ENCODE measurements around the gene SIRT3. TPM values are rescaled to one million over a fixed set of nuclear protein-coding genes. Genes with fewer than 3 reads are reported as not detected.

The SIRT3 gene
- total and polyA plus RNA-seq, 2 of the 13 experiments (the other 11 are each of a cell fraction or from before 2014, with no cell fraction given): 15.1 to 18.2 TPM

- TF ChIP-seq SOX13 (IDR thresholded peaks at IDR 0.05) (no peak), SOX13 (CRISPR knock-in tag; conservative IDR thresholded peaks at IDR 0.05 in 1 of 2, IDR thresholded peaks at IDR 0.05 in 1 of 2) (no peak), REST (IDR thresholded peaks at IDR 0.05; ENCODE audit: borderline replicate concordance in 1 of 2, low read depth in 1 of 2, low read length in 2 of 2) (no peak), SMC3 (IDR thresholded peaks at IDR 0.05; ENCODE audit: low read length) (peak; percentile 46), ZNF333 (CRISPR knock-in tag; IDR thresholded peaks at IDR 0.05; ENCODE audit: borderline replicate concordance) (no peak), RAD21 (CRISPR knock-in tag; IDR thresholded peaks at IDR 0.05) (peak; percentile 78), PATZ1 (CRISPR knock-in tag; IDR thresholded peaks at IDR 0.05) (no peak), ZNF839 (CRISPR knock-in tag; IDR thresholded peaks at IDR 0.05; ENCODE audit: borderline replicate concordance) (no peak), ZNF317 (CRISPR knock-in tag; IDR thresholded peaks at IDR 0.05) (no peak), ZNF564 (CRISPR knock-in tag; IDR thresholded peaks at IDR 0.05) (no peak), CC2D1A (CRISPR knock-in tag; IDR thresholded peaks at IDR 0.05) (no peak), MXD4 (CRISPR knock-in tag; IDR thresholded peaks at IDR 0.05) (no peak), ZNF296 (CRISPR knock-in tag; conservative IDR thresholded peaks at IDR 0.05) (no peak), FOXO4 (CRISPR knock-in tag; conservative IDR thresholded peaks at IDR 0.05) (no peak), ZNF891 (CRISPR knock-in tag; IDR thresholded peaks at IDR 0.05) (no peak), ZNF547 (CRISPR knock-in tag; IDR thresholded peaks at IDR 0.05) (no peak), MZF1 (CRISPR knock-in tag; IDR thresholded peaks at IDR 0.05; ENCODE audit: borderline replicate concordance) (no peak), CTCF (CRISPR knock-in tag; IDR thresholded peaks at IDR 0.05) (peak; percentile 86), ZBTB7A (CRISPR knock-in tag; IDR thresholded peaks at IDR 0.05) (peak; percentile 57; the same call in 1 of the 2 replicates), KLF6 (CRISPR knock-in tag; IDR thresholded peaks at IDR 0.05) (no peak), ZNF614 (CRISPR knock-in tag; IDR thresholded peaks at IDR 0.05; ENCODE audit: borderline replicate concordance) (no peak), ZNF652 (CRISPR knock-in tag; IDR thresholded peaks at IDR 0.05; ENCODE audit: borderline replicate concordance, low read depth) (no peak)
Observed at GRCh38 chr11:257766-258493, 21.8 kb upstream of the SIRT3 start (continued).
